Type B pancreatic cell (in vitro differentiated cells): Measurements from ENCODE around the gene INSL3. TPM values are rescaled to one million over a fixed set of nuclear protein-coding genes. Genes with fewer than 3 reads are reported as not detected.

Experiments
- DNase-seq: peaks from one replicate; pipeline ENCODE4 v3.0.0; 2021; ENCODE audit warnings: mixed read lengths; ENCODE audit not compliant: unreplicated experiment; ENCODE audit errors: extremely low spot score
- H3K27ac Mint-ChIP-seq: 2 replicates; pipeline ENCODE4 v1.8.0; 2021; ENCODE audit warnings: mild to moderate bottlenecking, mixed read lengths
- H3K27me3 Mint-ChIP-seq: 2 replicates; pipeline ENCODE4 v1.8.0; 2021; ENCODE audit warnings: mixed read lengths
- H3K36me3 Mint-ChIP-seq: 2 replicates; pipeline ENCODE4 v1.8.0; 2021; ENCODE audit warnings: mixed read lengths
- H3K4me1 Mint-ChIP-seq: one replicate; pipeline ENCODE4 v1.8.0; 2021; ENCODE audit warnings: mixed read lengths; ENCODE audit not compliant: unreplicated experiment
- H3K4me3 Mint-ChIP-seq: 2 replicates; pipeline ENCODE4 v1.8.0; 2021; ENCODE audit warnings: mild to moderate bottlenecking, mixed read lengths
- H3K9me3 Mint-ChIP-seq: 2 replicates; pipeline ENCODE4 v1.8.0; 2021; ENCODE audit warnings: mixed read lengths
- CTCF ChIP-seq: fragments of 200-600 bp; sonication (generic); conservative IDR thresholded peaks from 2 replicates; pipeline ENCODE4 v1.5.0; 2021; ENCODE audit warnings: antibody characterized with exemption, mild to moderate bottlenecking
- total RNA-seq: library from RNA; stranded (reverse); gene quantifications from 2 replicates; pipeline ENCODE4 v1.2.1, GENCODE V29; 2021; ENCODE audit warnings: low replicate concordance

The INSL3 gene
- total RNA-seq, 1 donor from 2014 or later: not detected

- no peak overlapping the region for H3K4me3 Mint-ChIP-seq
- TF ChIP-seq CTCF: no peak
- DNase-seq: no peak
- no peak overlapping the region for H3K27ac Mint-ChIP-seq
- H3K4me1 Mint-ChIP-seq: no peaks in the 10 kb centered on the region
- H3K27me3 Mint-ChIP-seq: peaks cover 11% of the 10 kb centered on the region
- no peaks in the 10 kb centered on the region for H3K36me3 Mint-ChIP-seq
- H3K9me3 Mint-ChIP-seq: no peaks in the 10 kb centered on the region
Observed at GRCh38 chr19:17812099-17812498, 9.2 kb downstream of the INSL3 start.

DNA sequence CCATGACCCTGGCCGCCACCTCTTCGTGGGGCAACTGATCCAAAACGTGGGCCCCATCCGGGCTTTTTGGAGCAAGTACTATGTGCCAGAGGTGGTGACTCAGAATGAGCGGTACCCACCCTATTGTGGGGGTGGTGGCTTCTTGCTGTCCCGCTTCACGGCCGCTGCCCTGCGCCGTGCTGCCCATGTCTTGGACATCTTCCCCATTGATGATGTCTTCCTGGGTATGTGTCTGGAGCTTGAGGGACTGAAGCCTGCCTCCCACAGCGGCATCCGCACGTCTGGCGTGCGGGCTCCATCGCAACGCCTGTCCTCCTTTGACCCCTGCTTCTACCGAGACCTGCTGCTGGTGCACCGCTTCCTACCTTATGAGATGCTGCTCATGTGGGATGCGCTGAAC, 9.6 kb downstream of the INSL3 start:
- Mint-ChIP-seq H3K27me3 (peaks cover 11% of the 10 kb centered on the region), H3K4me1 (no peaks in the 10 kb centered on the region), H3K9me3 (no peaks in the 10 kb centered on the region), H3K4me3 (no peak overlapping the region), H3K27ac (no peak overlapping the region), H3K36me3 (no peaks in the 10 kb centered on the region)
- no peak for DNase-seq
- no peak for TF ChIP-seq CTCF

- Mint-ChIP-seq H3K9me3 (no peaks in the 10 kb centered on the region), H3K27me3 (peaks cover 11% of the 10 kb centered on the region), H3K4me1 (no peaks in the 10 kb centered on the region), H3K27ac (no peak overlapping the region), H3K4me3 (no peak overlapping the region), H3K36me3 (no peaks in the 10 kb centered on the region)
- no peak for TF ChIP-seq CTCF
- DNase-seq: no peak
Observed at GRCh38 chr19:17811103-17811502, 10.2 kb downstream of the INSL3 start.

DNA sequence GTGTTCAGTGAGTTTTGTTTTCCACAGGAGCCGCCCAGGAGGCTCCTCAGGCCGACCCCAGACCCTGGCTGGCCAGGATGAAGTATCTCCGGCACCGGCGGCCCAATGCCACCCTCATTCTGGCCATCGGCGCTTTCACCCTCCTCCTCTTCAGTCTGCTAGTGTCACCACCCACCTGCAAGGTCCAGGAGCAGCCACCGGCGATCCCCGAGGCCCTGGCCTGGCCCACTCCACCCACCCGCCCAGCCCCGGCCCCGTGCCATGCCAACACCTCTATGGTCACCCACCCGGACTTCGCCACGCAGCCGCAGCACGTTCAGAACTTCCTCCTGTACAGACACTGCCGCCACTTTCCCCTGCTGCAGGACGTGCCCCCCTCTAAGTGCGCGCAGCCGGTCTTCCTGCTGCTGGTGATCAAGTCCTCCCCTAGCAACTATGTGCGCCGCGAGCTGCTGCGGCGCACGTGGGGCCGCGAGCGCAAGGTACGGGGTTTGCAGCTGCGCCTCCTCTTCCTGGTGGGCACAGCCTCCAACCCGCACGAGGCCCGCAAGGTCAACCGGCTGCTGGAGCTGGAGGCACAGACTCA, 13.5 kb downstream of the INSL3 start:
- Mint-ChIP-seq H3K4me3 (no peak overlapping the region), H3K27me3 (peaks cover 13% of the 10 kb centered on the region), H3K4me1 (no peaks in the 10 kb centered on the region), H3K27ac (no peak overlapping the region), H3K36me3 (no peaks in the 10 kb centered on the region), H3K9me3 (no peaks in the 10 kb centered on the region)
- DNase-seq: no peak
- no peak for TF ChIP-seq CTCF

DNA sequence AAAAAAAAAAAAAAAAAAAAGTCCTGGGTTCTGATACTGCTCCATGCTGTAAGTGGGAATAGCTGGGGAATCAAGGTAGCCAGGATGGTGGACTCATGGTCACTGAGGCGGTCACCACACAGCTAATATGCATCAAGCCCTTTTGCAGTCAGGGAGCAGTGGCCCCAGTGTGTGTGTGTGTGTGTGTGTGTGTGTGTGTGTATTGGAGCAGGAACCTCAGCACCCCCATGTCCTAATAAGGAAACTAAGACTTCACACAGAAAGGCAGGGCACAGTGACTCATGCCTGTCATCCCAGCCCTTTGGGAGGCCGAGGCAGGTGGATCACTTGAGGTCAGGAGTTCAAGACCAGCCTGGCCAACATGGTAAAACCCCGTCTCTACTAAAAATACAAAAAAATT, 14.4 kb downstream of the INSL3 start:
- no peak overlapping the region for H3K27ac Mint-ChIP-seq
- peaks cover 12% of the 10 kb centered on the region for H3K27me3 Mint-ChIP-seq
- no peak for DNase-seq
- H3K9me3 Mint-ChIP-seq: no peaks in the 10 kb centered on the region
- no peak for TF ChIP-seq CTCF
- H3K36me3 Mint-ChIP-seq: no peaks in the 10 kb centered on the region
- no peaks in the 10 kb centered on the region for H3K4me1 Mint-ChIP-seq
- no peak overlapping the region for H3K4me3 Mint-ChIP-seq

- TF ChIP-seq CTCF: no peak
- H3K27me3 Mint-ChIP-seq: peaks cover 16% of the 10 kb centered on the region
- no peaks in the 10 kb centered on the region for H3K4me1 Mint-ChIP-seq
- no peak overlapping the region for H3K27ac Mint-ChIP-seq
- no peaks in the 10 kb centered on the region for H3K9me3 Mint-ChIP-seq
- H3K4me3 Mint-ChIP-seq: no peak overlapping the region
- no peaks in the 10 kb centered on the region for H3K36me3 Mint-ChIP-seq
- DNase-seq: no peak
Observed at GRCh38 chr19:17805427-17805826, 15.9 kb downstream of the INSL3 start.
